ENCODE results near the gene SEPTIN1.

SEPTIN1 gene

GRCh38 chr16:30377050-30377811, 5.1 kb downstream of the SEPTIN1 start:
- peaks cover 0 to 24% (median 18%) of the 10 kb centered on the region in 5 donors for H3K4me1 ChIP-seq (ENCODE audit: control insufficient read depth in 5 of 5, insufficient read depth in 5 of 5, low read length in 5 of 5)
- H3K4me3 ChIP-seq (ENCODE audit: low read depth in 1 of 5, low read length in 5 of 5), result peak overlapping the region; percentile 48 to 87 (median 72)
- H3K9ac ChIP-seq (ENCODE audit: low read length in 5 of 5), result peak overlapping the region; percentile 3 to 96 (median 86)
- peak overlapping the region; percentile 98 for H3K27ac ChIP-seq (ENCODE audit: low read depth, low read length)
- H3K27me3 ChIP-seq (ENCODE audit: control insufficient read depth in 5 of 5, insufficient read depth in 4 of 5, low read length in 5 of 5), result no peaks in the 10 kb centered on the region
- no peaks in the 10 kb centered on the region for H3K9me3 ChIP-seq (ENCODE audit: control insufficient read depth in 5 of 5, low read length in 5 of 5)
- H3K36me3 ChIP-seq (ENCODE audit: control insufficient read depth in 5 of 5, insufficient read depth in 5 of 5, low read length in 5 of 5), result no peaks in the 10 kb centered on the region

- Histone ChIP-seq H3K27ac (ENCODE audit: low read depth, low read length) (peak overlapping the region; percentile 98), H3K27me3 (ENCODE audit: control insufficient read depth in 5 of 5, insufficient read depth in 4 of 5, low read length in 5 of 5) (no peaks in the 10 kb centered on the region), H3K4me1 (ENCODE audit: control insufficient read depth in 5 of 5, insufficient read depth in 5 of 5, low read length in 5 of 5) (peaks cover 0 to 25% (median 18%) of the 10 kb centered on the region in 5 donors), H3K9ac (ENCODE audit: low read length in 5 of 5) (no peak overlapping the region), H3K4me3 (ENCODE audit: low read depth in 1 of 5, low read length in 5 of 5) (no peak overlapping the region), H3K9me3 (ENCODE audit: control insufficient read depth in 5 of 5, low read length in 5 of 5) (no peaks in the 10 kb centered on the region), H3K36me3 (ENCODE audit: control insufficient read depth in 5 of 5, insufficient read depth in 5 of 5, low read length in 5 of 5) (no peaks in the 10 kb centered on the region)
Observed at GRCh38 chr16:30376461-30376902, 5.9 kb downstream of the SEPTIN1 start.

- Histone ChIP-seq H3K4me3 (ENCODE audit: low read depth in 1 of 5, low read length in 5 of 5) (no peak overlapping the region), H3K36me3 (ENCODE audit: control insufficient read depth in 5 of 5, insufficient read depth in 5 of 5, low read length in 5 of 5) (no peaks in the 10 kb centered on the region), H3K4me1 (ENCODE audit: control insufficient read depth in 5 of 5, insufficient read depth in 5 of 5, low read length in 5 of 5) (peaks cover 0 to 29% (median 23%) of the 10 kb centered on the region in 5 donors), H3K27ac (ENCODE audit: low read depth, low read length) (no peak overlapping the region), H3K9ac (ENCODE audit: low read length in 5 of 5) (no peak overlapping the region), H3K9me3 (ENCODE audit: control insufficient read depth in 5 of 5, low read length in 5 of 5) (no peaks in the 10 kb centered on the region), H3K27me3 (ENCODE audit: control insufficient read depth in 5 of 5, insufficient read depth in 4 of 5, low read length in 5 of 5) (no peaks in the 10 kb centered on the region)
Observed at GRCh38 chr16:30375864-30376263, 6.5 kb downstream of the SEPTIN1 start.

- Histone ChIP-seq H3K4me1 (ENCODE audit: control insufficient read depth in 5 of 5, insufficient read depth in 5 of 5, low read length in 5 of 5) (peaks cover 0 to 31% (median 25%) of the 10 kb centered on the region in 5 donors), H3K4me3 (ENCODE audit: low read depth in 1 of 5, low read length in 5 of 5) (no peak within 1 kb of the TSS), H3K27me3 (ENCODE audit: control insufficient read depth in 5 of 5, insufficient read depth in 4 of 5, low read length in 5 of 5) (no peaks in the 10 kb centered on the region), H3K36me3 (ENCODE audit: control insufficient read depth in 5 of 5, insufficient read depth in 5 of 5, low read length in 5 of 5) (no peaks in the 10 kb centered on the region), H3K9ac (ENCODE audit: low read length in 5 of 5) (no peak within 1 kb of the TSS), H3K9me3 (ENCODE audit: control insufficient read depth in 5 of 5, low read length in 5 of 5) (no peaks in the 10 kb centered on the region), H3K27ac (ENCODE audit: low read depth, low read length) (no peak within 1 kb of the TSS)
Observed at GRCh38 chr16:30374538-30374937, 7.8 kb downstream of the SEPTIN1 start, which contains the start of gene MYL11. TSS of gene MYL11 (plus strand) at chr16:30374802. CDS start at chr16:30374858, 56 bp downstream.

- Histone ChIP-seq H3K9me3 (ENCODE audit: control insufficient read depth in 5 of 5, low read length in 5 of 5) (no peaks in the 10 kb centered on the region), H3K4me1 (ENCODE audit: control insufficient read depth in 5 of 5, insufficient read depth in 5 of 5, low read length in 5 of 5) (peaks cover 10 to 35% (median 33%) of the 10 kb centered on the region in 5 donors), H3K4me3 (ENCODE audit: low read depth in 1 of 5, low read length in 5 of 5) (no peak overlapping the region), H3K9ac (ENCODE audit: low read length in 5 of 5) (no peak overlapping the region), H3K27ac (ENCODE audit: low read depth, low read length) (no peak overlapping the region), H3K27me3 (ENCODE audit: control insufficient read depth in 5 of 5, insufficient read depth in 4 of 5, low read length in 5 of 5) (no peaks in the 10 kb centered on the region), H3K36me3 (ENCODE audit: control insufficient read depth in 5 of 5, insufficient read depth in 5 of 5, low read length in 5 of 5) (no peaks in the 10 kb centered on the region)
Observed at GRCh38 chr16:30372725-30373124, 9.6 kb downstream of the SEPTIN1 start.

- Histone ChIP-seq H3K27ac (ENCODE audit: low read depth, low read length) (no peak overlapping the region), H3K4me3 (ENCODE audit: low read depth in 1 of 5, low read length in 5 of 5) (no peak overlapping the region), H3K4me1 (ENCODE audit: control insufficient read depth in 5 of 5, insufficient read depth in 5 of 5, low read length in 5 of 5) (peaks cover 14 to 35% (median 33%) of the 10 kb centered on the region in 5 donors), H3K9ac (ENCODE audit: low read length in 5 of 5) (no peak overlapping the region), H3K36me3 (ENCODE audit: control insufficient read depth in 5 of 5, insufficient read depth in 5 of 5, low read length in 5 of 5) (no peaks in the 10 kb centered on the region), H3K9me3 (ENCODE audit: control insufficient read depth in 5 of 5, low read length in 5 of 5) (no peaks in the 10 kb centered on the region), H3K27me3 (ENCODE audit: control insufficient read depth in 5 of 5, insufficient read depth in 4 of 5, low read length in 5 of 5) (no peaks in the 10 kb centered on the region)
Observed at GRCh38 chr16:30372038-30372712, 10.2 kb downstream of the SEPTIN1 start.

- H3K4me3 ChIP-seq (ENCODE audit: low read depth in 1 of 5, low read length in 5 of 5), result peak overlapping the region; percentile 64 to 79 (median 71)
- H3K9ac ChIP-seq (ENCODE audit: low read length in 5 of 5), result peak overlapping the region in 3 of 5 donors; percentile 54 to 66 (median 60)
- no peaks in the 10 kb centered on the region for H3K27me3 ChIP-seq (ENCODE audit: control insufficient read depth in 5 of 5, insufficient read depth in 4 of 5, low read length in 5 of 5)
- peaks cover 14 to 40% (median 39%) of the 10 kb centered on the region in 5 donors for H3K4me1 ChIP-seq (ENCODE audit: control insufficient read depth in 5 of 5, insufficient read depth in 5 of 5, low read length in 5 of 5)
- H3K9me3 ChIP-seq (ENCODE audit: control insufficient read depth in 5 of 5, low read length in 5 of 5), result no peaks in the 10 kb centered on the region
- H3K36me3 ChIP-seq (ENCODE audit: control insufficient read depth in 5 of 5, insufficient read depth in 5 of 5, low read length in 5 of 5), result peaks cover 0 to 3% (median 0%) of the 10 kb centered on the region in 5 donors
- peak overlapping the region; percentile 62 for H3K27ac ChIP-seq (ENCODE audit: low read depth, low read length)
Observed at GRCh38 chr16:30371248-30371816, 11.0 kb downstream of the SEPTIN1 start.

- Histone ChIP-seq H3K27ac (ENCODE audit: low read depth, low read length) (peak within 1 kb of the TSS; percentile 71), H3K36me3 (ENCODE audit: control insufficient read depth in 5 of 5, insufficient read depth in 5 of 5, low read length in 5 of 5) (peaks cover 0 to 6% (median 2%) of the 10 kb centered on the region in 5 donors), H3K4me1 (ENCODE audit: control insufficient read depth in 5 of 5, insufficient read depth in 5 of 5, low read length in 5 of 5) (peaks cover 14 to 40% (median 39%) of the 10 kb centered on the region in 5 donors)
Observed at GRCh38 chr16:30370456-30371247, 11.7 kb downstream of the SEPTIN1 start, which contains the start of gene TBC1D10B. TSS of gene TBC1D10B (minus strand) at chr16:30370494. CDS start at chr16:30370183, 311 bp downstream.

GRCh38 chr16:30369938-30370455, 12.4 kb downstream of the SEPTIN1 start:
- Histone ChIP-seq H3K27ac (ENCODE audit: low read depth, low read length) (peak overlapping the region; percentile 71), H3K4me3 (ENCODE audit: low read depth in 1 of 5, low read length in 5 of 5) (peak overlapping the region in 4 of 5 donors; percentile 67 to 80 (median 76)), H3K27me3 (ENCODE audit: control insufficient read depth in 5 of 5, insufficient read depth in 4 of 5, low read length in 5 of 5) (no peaks in the 10 kb centered on the region), H3K9me3 (ENCODE audit: control insufficient read depth in 5 of 5, low read length in 5 of 5) (no peaks in the 10 kb centered on the region), H3K36me3 (ENCODE audit: control insufficient read depth in 5 of 5, insufficient read depth in 5 of 5, low read length in 5 of 5) (peaks cover 0 to 12% (median 9%) of the 10 kb centered on the region in 5 donors), H3K4me1 (ENCODE audit: control insufficient read depth in 5 of 5, insufficient read depth in 5 of 5, low read length in 5 of 5) (peaks cover 14 to 42% (median 39%) of the 10 kb centered on the region in 5 donors), H3K9ac (ENCODE audit: low read length in 5 of 5) (peak overlapping the region in 3 of 5 donors; percentile 88 to 95 (median 89))

More at GRCh38 chr16:30370456-30371247, 11.7 kb downstream of the SEPTIN1 start, which contains the start of gene TBC1D10B:
- H3K9ac ChIP-seq (ENCODE audit: low read length in 5 of 5), result peak within 1 kb of the TSS; percentile 79 to 95 (median 88)
- peak within 1 kb of the TSS; percentile 73 to 80 (median 79) for H3K4me3 ChIP-seq (ENCODE audit: low read depth in 1 of 5, low read length in 5 of 5)
- H3K27me3 ChIP-seq (ENCODE audit: control insufficient read depth in 5 of 5, insufficient read depth in 4 of 5, low read length in 5 of 5), result no peaks in the 10 kb centered on the region
- H3K9me3 ChIP-seq (ENCODE audit: control insufficient read depth in 5 of 5, low read length in 5 of 5), result no peaks in the 10 kb centered on the region

All from subcutaneous abdominal adipose tissue (tissue), 5 donors.